Hepatic stellate cell (primary cell): Measurements from ENCODE around the gene TFAP2A.

Experiments
- DNase-seq: peaks from one replicate; pipeline ENCODE4 v3.0.0; 2011; ENCODE audit warnings: low spot score

Gene TFAP2A

DNA sequence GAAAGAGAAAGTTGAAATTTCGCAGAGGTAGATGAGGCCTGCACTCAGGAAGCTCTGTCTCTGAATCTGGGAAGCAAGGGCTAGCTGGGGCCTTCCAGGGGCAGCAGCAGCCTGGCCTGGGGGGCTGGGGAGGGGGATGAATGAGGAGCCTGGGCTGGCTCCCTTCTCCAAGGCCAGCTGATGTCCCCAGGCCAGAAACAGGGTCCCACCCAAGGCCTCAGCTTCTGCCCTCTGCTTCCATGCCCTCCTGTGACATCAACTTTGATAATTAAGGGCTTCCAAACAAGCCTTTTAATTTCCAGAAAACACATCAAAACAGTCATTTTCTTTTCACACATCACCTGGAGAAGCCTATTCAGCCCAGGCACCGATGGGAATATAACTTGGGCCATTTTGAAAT, 15.4 kb downstream of the TFAP2A start:
- DNase-seq: no peak

DNA sequence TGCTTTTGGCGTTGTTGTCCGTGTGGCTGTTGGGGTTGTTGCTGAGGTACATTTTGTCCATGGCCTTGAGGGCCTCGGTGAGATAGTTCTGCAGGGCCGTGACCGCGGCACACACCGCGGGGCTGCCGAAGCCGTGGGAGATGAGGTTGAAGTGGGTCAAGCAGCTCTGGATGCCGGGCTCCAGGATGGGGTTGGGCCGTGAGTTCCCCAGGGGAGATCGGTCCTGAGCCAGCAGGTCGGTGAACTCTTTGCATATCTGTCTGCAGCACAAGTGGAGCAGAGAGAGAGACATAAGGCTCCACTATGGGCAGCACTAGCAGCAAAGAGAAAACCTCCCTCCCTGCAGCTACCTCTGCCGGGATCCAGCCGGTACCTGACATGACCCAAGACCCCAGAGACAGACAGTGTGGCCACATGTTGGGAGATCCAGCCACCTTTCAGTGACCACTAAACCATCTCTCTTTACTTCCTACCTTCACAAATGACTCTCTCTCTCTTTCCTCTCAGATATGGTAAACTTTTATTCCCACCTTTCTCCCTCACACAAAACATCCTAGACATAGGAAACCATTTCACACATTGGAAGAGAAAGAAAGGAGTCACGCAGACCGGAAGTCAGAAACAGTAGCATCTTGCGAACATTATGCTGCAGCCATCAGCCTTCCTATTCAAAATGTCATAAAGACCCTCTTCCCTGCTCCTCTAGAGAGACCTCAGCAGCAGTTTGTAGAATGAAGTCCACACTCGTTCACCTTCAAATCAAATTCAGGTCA, 16.2 kb downstream of the TFAP2A start:
- DNase-seq: no peak

DNA sequence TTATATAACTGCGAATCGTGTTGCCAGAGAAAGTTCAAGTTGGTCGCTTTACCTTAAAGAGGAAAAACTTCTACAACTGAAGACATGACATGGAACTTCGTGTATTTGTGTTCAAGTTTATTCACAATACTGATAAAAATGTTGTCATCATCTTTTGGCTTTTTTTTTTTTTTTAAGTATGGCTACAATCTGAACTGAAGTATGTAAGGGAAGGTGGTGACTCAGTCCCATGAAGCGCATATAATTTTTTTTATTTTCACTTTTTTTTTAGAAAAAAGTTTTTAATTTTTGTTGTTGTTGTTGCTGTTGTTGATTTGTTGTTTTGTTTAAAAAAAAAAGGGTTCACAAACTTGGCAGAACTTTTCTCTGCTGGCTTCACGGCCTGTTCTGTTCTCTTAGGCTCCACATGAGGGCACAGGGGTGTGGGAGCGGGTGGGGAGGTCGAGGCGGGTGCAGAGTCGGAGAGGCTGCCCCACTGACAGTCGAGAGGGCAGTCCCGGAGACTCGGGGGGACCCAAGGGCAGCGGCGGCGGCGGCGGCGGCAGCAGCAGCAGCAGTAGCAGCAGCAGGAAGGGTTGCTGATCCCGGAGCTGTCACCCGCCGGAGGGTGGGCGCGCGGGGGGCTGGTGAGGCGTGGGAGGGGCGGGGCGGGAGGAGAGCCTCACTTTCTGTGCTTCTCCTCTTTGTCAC, 17.0 kb downstream of the TFAP2A start:
- no peak for DNase-seq

DNA sequence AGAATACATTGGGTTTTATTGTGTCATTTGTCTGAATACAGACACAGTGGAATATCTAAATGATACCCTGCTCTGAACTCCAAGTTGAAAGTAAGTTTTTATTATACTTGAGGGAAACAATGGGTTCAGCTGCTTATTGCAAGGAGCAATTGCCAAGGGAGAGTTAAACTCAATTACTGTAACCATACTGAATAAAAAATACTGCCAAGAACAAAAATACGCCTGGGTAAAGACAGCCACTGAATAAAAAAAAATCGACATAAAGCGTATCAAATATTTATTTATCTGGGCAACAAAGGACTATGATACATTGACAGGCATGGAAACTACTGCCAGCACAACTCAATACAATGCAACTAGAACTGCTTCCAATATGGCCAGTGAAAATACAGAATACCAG, 18.1 kb downstream of the TFAP2A start:
- no peak for DNase-seq

DNA sequence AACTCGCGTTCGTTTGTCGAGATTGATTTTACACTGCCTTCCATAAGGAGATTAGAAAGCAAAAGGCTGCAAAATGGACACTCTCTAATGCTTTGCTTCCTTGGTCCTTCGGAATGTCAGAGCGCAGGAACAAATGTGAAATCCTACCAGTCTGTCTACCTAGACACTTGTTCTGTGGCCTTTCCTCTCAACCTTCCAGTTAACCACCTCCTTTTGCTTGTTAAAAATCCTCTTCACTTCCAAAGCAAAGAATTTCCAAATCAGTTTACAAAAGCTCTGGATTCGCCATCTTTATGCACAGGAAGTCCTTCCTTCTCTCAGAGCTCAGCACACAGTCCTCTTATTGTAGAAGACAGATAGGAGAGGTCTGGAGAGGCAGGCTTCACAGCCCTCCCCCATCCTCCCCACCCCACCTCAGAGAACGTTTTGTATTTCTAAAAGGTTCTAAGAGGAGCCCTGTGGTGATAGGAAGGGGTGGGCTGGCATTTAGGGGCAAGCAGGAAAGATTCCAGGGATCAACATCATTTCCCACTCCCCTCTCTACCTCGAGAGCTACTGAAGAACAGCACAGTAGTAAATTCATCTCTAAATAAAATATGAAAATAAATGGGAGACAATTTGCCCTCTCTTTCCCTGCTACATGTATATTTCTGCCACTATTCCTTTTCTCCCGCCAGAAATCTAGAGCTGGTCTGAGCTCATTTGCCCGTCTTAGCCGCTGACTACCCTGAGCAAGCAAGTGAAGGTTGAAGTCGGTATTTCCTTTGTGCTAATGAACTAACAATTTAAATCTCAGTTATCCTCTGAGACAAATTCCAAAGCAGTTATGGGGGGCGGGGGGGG, 18.9 kb downstream of the TFAP2A start:
- no peak for DNase-seq

DNA sequence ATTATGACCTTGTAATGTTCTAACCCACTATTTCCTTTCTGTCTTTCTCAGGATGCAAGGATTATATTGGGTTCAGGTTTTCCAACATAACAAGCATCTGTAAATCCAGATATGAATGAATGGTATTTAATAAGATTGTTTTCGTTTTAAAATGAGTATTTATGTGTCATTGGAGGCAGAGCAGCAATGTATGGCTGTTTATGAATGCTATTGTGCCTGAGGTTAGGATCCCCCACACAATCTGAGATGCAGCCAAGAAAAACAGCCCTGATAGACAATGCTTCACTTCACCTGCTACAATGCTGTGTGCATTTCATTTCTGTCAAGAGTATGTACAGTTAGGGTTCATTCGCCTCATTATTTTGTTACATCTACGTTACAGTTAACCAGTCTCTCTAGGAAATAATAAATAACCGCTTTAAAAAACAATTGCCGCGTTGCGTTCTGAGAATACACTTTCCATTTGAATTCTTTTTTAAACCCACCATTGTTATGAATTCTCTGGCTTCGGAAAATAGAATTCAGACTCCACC, 19.6 kb downstream of the TFAP2A start:
- no peak for DNase-seq

DNA sequence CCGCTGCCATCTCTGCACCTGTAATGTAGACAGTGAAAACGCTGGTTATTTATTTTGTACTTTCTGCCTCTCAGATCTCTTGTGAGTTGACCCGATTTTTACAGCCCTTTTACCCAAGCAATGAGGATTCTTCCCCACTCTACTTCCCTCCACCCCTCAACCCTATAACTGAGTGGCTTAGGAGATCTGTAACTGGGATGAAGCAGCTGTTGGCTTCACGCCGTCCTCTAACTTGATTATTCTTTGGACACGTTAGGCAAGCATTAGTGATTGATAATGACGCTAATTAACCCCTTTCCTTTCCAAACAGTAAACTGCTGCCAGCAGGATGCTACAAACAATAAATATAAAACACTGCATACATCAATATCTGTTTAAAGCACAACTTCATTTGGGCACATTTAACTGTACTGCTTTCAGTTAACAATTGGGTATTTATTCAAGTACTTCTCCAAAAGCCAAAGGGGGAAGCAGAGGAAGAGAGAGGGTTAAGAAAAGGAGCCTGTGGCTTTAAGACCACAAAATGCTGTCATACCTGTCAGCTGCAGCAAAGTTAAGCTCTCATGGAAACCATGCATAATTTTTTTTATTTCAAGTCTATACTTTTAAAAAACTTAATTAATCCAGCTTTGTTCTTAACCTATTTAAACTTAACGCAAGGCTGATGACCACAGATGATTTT, 21.2 kb downstream of the TFAP2A start:
- DNase-seq: no peak

DNA sequence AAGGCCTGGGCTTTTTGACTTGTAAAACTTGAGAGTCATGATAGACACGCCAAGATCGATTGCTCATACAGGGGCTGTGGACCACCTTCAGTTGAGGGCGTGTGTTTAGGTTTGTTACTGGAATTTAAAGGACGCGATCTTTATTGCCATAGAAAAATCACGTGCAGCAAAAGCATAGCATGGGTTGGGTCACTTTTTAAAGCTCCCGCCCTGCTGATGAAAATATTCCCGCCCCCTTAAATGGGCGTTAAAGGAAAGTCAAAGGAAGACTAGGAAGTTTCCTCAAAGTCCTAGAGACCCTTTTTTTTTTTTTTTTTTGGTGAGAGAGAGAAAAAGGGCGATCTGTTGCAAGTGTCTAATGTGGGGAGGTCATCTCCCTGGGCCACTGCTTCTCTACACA, 23.1 kb downstream of the TFAP2A start:
- no peak for DNase-seq

DNA sequence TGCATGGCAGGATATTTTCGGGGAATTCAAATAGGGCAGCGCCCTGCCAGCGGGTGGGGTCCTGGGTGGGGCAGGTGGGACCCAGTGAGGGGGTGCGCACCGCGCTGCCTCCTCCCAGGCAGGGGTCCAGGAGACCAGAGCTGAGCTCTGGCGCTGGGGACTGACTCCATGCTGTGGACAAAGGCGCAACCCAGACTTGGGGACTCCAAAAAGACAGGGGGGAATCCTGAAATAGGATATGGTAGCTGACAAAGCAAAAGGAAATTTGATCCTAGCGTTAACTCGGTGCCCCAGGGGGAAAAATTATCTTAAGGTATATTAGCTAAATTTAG, 23.6 kb downstream of the TFAP2A start:
- DNase-seq: no peak

DNA sequence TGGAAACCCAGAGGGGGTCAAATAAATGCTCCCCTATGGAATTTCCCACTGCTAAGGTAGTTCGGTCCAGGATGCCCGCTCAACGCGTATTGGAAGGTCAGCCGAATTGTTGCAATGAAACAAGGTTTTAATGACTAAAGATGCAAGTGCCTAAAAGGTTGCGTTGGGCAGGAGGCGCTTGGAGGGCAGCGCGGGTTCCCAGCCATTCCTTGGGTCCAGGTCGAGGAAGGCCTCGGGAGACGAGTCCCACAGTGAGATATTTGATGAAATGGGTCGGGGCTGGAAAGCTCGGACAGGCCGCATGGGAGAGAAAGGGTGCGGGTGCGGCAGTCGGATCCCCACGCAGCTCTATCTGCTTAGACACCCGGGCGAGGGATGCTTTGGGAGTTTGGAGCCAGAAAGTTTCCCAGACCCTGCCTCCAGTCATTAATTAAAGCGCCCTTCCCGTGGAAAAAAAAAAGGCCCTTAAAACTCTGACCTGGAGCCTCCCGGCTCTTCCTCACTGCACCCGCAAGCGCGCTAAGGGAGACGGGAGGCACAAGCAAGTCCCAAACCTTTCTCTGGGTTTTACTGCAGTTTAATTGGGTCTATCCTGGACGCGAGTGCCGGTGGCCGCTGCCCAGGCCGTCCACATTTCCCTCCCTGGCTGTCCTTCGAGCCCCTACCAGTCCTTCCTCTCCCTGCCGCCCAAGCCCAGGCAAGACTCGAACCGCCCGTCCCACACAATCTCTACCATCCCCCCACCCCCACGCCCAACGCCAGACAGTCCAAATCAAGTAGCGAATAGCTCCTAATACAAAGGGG, 24.2 kb downstream of the TFAP2A start:
- DNase-seq: no peak

DNA sequence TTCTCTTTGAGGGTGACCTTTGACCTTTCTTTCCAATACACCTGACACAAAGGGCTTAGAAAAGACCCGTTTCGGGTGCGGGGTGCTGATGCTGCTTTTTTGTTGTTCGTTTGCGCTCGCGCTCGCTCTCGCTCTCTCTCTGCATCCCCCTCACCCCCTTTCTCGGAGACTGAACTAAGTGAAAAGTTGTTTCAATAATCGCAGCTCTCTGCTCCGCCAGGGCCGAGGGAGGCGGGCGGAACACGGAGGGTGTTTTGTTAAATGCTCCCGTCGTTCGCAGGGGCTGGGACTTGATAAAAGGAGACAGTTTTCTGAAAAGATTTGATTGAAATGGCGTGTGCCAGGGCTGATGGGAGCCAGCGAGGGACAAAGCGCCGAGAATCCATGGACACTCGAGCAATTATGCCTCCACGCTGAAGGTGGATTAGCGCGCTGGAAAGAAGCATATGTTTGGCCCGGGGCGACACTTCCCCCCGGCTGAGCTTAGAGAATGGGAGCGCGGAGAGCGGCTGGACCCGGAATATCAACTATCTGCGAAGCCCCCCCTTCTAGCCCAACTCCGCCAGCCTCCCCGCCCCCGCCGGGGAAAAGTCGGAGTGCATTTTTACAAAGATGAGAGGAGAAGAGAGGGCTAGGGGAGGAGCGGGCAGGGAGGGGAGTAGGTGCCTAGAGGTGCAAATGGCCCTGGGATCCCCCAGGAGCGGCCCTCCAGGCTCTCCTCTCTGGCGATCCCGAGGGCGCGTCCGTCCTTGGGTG, 25.0 kb downstream of the TFAP2A start:
- no peak for DNase-seq

DNA sequence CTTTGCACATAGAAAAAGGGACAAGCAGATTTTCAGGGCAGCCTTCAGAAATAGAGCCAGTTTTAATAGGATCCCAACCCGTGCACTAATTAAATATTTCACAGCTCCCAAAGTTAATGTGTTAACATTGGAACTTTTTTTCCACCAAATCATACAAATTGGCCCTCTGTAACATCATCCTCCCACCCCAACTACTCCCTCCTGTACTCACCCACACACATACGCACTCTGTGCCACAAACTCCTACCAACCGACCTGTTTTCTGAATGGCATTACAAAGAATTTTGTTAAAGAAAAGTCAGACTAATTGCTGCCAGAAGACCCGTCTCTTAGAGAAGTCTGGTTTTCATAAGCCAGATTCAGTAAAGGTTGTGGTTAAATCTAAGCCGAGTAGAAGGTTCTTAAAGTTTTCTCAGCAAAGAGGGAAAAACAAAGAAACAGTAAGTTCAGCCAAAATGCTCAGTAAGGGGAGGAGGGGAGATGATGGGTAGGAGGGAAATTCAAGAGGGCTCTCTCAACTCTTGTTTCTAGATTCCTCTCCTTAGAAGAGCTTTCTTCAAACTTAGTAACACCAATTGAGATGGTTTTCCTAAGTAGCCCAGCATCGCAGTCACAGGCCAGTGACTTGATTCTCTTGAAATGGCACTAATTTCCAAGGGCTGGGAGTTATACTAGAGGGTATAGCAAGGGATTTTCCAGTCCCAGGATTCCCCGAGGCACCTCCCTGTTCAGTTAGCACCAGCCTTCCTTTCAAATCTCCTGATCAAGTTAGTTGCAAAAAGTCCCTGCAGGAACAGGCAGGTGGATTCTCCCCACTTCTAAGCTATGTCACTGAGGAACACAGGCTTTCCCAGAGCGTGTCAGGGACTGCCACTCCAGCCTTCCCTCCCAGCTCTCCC, 27.9 kb downstream of the TFAP2A start:
- no peak for DNase-seq

DNA sequence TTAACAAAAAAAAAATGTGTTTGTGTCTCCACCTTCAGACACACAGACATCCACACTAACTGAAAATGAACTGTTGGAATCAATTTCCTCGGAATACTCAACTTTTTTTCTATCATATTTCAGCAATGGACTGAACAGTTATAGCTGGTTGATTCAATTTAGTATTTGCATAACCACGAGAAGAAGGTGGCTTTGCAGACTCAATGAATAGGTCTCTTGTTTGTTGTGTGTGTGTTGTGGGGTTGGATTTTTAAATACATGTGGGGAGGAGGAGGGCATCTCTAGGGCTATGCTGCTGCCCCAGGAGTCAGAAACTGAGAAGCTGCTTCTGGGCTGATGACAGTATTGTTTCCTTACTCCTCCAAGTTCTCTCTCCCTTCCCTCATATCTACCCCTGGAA, 28.7 kb downstream of the TFAP2A start:
- no peak for DNase-seq

DNA sequence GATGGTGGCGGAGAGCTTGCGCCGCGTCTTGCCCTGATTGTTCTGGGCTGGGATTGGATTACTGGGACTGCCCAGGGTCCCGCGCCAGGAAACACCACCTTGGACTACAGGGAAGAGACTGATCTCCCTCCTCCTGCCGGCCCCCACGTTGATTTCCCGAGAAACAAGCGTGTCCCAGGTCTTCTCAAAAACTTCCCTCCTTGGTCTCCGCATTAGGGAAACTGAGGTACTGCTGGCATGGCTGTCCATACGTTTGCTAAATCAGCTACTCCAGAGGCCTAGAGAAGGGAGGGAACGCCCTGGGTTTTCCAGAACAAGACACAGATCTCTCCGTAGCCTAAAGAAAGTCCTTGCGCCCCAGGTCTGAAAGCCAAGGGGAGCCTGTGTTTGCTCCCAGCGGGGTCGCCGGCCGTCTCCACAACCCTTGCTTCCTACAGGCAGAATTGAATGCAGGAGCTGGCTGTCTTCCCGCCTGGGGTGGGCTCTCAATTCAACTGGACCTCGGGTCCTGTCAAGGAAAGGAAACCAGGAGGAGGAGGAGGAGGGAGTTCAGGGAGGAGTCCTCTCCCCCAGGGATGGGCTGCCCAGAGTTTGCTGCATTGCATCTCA, 29.2 kb downstream of the TFAP2A start:
- no peak for DNase-seq

DNA sequence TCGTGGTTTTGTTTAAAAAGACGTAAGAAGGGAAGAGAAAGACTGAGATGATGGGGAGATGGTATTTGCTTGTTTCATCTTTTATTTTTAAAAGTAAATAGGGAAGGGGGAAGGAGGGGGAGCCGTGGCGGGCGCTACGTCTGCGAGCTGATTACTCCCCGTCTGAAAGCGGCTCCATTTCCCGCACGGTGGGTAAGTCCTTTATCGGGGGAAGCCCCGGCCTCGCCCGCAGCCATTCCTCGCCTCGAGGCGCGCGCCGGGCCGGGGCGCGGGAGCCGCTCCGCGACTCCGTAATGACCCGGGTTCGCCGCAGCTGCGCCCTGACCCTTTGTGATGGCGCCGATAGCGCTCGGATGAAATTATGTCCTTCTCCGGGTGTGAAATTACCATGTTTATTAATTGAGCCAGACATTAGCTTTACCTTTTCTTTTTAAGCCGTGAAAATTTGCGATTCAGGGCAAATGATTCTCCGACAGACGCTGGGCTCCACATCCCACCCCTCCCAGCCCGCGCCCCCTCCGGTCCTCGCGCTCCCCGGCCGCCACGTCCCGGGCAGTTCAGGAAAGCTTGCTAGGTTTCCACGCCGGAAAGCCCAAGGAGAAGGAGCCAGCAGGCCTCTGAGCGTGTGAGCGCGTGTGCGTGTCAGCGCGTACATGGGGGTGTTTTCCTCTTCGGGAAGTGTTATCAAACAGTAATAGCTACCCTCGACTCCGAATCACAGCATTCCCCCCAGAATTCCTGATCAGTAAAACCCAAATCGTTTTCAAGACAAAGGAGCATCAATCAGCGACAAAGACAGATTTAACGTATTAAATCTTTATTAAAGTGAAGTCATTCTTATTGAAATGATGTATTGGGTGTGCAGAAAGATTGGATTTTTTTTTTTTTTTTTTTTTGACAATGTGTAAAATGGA, 30.0 kb downstream of the TFAP2A start:
- DNase-seq: no peak

DNA sequence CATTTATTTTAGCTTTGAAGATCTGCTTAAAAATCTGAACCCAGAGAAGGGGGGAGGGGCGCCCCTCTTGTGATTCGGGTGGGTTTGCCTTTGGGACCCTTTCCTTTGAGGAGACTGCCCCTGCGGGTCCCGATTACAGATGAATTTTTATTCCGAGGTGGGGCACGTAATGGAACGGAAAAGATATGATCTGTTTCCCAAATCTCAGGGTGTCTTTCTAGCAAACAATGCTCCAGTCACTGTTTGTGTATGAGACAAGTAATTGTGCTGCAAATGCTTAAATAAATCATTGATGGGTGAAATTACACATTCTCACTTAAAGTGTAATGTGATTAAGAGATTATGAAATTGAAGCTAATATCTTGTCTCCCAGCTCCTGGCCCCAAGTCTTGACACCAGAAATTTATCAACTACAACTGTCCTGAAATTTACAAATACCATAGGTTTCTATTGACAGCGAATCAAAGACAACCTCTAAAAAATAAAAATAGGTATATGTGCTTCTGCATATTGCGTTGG, 30.7 kb downstream of the TFAP2A start:
- DNase-seq: no peak

DNA sequence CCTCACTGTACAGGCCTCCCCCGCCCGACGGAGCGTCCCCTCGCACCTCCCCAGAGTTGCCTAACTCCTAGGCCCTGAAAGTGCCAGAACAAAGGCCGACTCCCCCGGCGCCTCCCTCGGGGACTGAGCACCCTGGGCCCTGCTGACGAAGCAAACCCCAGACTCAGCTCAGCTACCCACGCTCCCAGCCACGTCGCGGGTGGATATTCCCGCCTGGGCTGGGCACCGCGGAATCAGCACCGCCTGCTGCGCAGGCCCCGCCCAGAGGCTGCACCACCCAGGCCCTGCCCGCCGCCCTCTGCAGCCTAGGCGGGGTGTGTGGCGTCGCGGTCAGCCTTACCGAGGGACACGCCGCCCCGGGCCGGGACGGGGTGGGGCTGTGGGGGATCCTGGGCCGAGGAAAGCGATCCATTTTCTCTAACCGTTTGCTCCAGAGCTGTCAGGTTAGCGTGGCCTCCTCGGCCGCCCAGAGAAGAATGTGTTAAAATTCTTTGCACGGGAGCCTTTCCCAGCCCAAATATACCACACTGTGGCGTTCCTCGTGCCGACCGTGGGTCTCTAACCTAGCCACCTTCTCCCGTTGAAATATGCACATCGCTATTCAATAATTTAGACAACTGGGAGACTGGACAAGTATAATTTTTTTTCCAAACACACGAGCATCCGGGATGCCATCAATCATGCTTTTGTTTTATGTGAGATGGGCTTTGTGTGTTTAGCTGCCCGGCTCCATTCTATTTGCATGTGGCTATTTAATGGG, 31.4 kb downstream of the TFAP2A start:
- no peak for DNase-seq
